DND-41 (cell line): Measurements from ENCODE around the gene MYLIP.

ENCODE experiments used
- ATAC-seq: fragments of 200-7000 bp; cut with Tn5 transposase; 3 replicates; pipeline ENCODE4 v1.9.1; 2021; ENCODE audit warnings: low read depth; ENCODE audit not compliant: insufficient read depth
- DNase-seq: peaks from one replicate; pipeline ENCODE4 v3.0.0-alpha.2; 2020
- H2AFZ ChIP-seq: 2 replicates; pipeline ENCODE4 v1.6.0; 2012; ENCODE audit warnings: low read depth, low read length
- H3K27ac ChIP-seq: 2 replicates; pipeline ENCODE4 v1.5.1; 2012; ENCODE audit warnings: low read length, inconsistent platforms
- H3K27me3 ChIP-seq: fragments of 200-600 bp; sonication (generic); 2 replicates; pipeline ENCODE4 v1.6.0; 2012; ENCODE audit warnings: low read length, mild to moderate bottlenecking, inconsistent platforms; ENCODE audit not compliant: insufficient read depth, poor library complexity
- H3K36me3 ChIP-seq: 2 replicates; pipeline ENCODE4 v1.5.1; 2012; ENCODE audit warnings: low read length, inconsistent platforms; ENCODE audit not compliant: insufficient read depth
- H3K4me1 ChIP-seq: 2 replicates; pipeline ENCODE4 v1.5.1; 2012; ENCODE audit warnings: mild to moderate bottlenecking, low read length; ENCODE audit not compliant: insufficient read depth
- H3K4me2 ChIP-seq: 2 replicates; pipeline ENCODE4 v1.6.0; 2012; ENCODE audit warnings: mild to moderate bottlenecking, moderate library complexity, low read length, inconsistent platforms; ENCODE audit not compliant: insufficient read depth
- H3K4me3 ChIP-seq, 2 experiments: fragments of 200-600 bp in 1 of 2; shearing (Covaris generic) in 1 of 2; 2 replicates each; pipeline ENCODE4 v1.5.1; 2012 to 2016; ENCODE audit warnings: inconsistent platforms in 2 of 2, low read length in 2 of 2, mild to moderate bottlenecking in 2 of 2, low read depth in 1 of 2, moderate library complexity in 1 of 2
- H3K79me2 ChIP-seq: 2 replicates; pipeline ENCODE4 v1.6.0; 2012; ENCODE audit warnings: low read length, inconsistent platforms; ENCODE audit not compliant: insufficient read depth
- H3K9ac ChIP-seq: 2 replicates; pipeline ENCODE4 v1.6.0; 2012; ENCODE audit warnings: low read depth, mild to moderate bottlenecking, inconsistent platforms, low read length, moderate library complexity
- H3K9me3 ChIP-seq: 2 replicates; pipeline ENCODE4 v1.5.1; 2012; ENCODE audit warnings: low read length, moderate library complexity, mild to moderate bottlenecking, inconsistent platforms; ENCODE audit not compliant: insufficient read depth, severe bottlenecking
- H4K20me1 ChIP-seq: 2 replicates; pipeline ENCODE4 v1.6.0; 2012; ENCODE audit warnings: low read length; ENCODE audit not compliant: insufficient read depth
- CTCF ChIP-seq: IDR thresholded peaks from 2 replicates; pipeline ENCODE4 v1.5.1; 2012; ENCODE audit warnings: borderline replicate concordance, low read length, moderate library complexity, mild to moderate bottlenecking; ENCODE audit not compliant: poor library complexity, severe bottlenecking; ENCODE audit errors: extremely low read depth
- EZH2 ChIP-seq: IDR thresholded peaks from 3 replicates; pipeline ENCODE4 v1.6.1; 2012; ENCODE audit warnings: borderline replicate concordance, low read depth, mild to moderate bottlenecking, moderate library complexity, low read length, inconsistent platforms; ENCODE audit not compliant: severe bottlenecking

Gene MYLIP

GRCh38 chr6:16089232-16090062 is 39.4 kb upstream of the MYLIP start:
- Histone ChIP-seq H3K4me2 (no peak overlapping the region), H4K20me1 (no peaks in the 10 kb centered on the region), H3K9me3 (no peaks in the 10 kb centered on the region), H3K27me3 (no peaks in the 10 kb centered on the region), H2AFZ (no peak overlapping the region), H3K36me3 (no peaks in the 10 kb centered on the region), H3K4me1 (no peaks in the 10 kb centered on the region), H3K79me2 (no peaks in the 10 kb centered on the region), H3K4me3 (no peak overlapping the region), H3K9ac (no peak overlapping the region), H3K27ac (no peak overlapping the region)
- no peak for DNase-seq
- TF ChIP-seq EZH2 = no peak
- TF ChIP-seq CTCF = no peak
- ATAC-seq = no peak

GRCh38 chr6:16090452-16090851 is 38.4 kb upstream of the MYLIP start:
- Histone ChIP-seq H3K27ac (no peak overlapping the region), H3K9me3 (no peaks in the 10 kb centered on the region), H3K4me3 (no peak overlapping the region), H3K79me2 (no peaks in the 10 kb centered on the region), H3K9ac (no peak overlapping the region), H3K4me1 (no peaks in the 10 kb centered on the region), H3K4me2 (no peak overlapping the region), H2AFZ (no peak overlapping the region), H4K20me1 (no peaks in the 10 kb centered on the region), H3K36me3 (no peaks in the 10 kb centered on the region), H3K27me3 (no peaks in the 10 kb centered on the region)
- DNase-seq = no peak
- no peak for ATAC-seq
- TF ChIP-seq CTCF (no peak), EZH2 (no peak)

- no peak overlapping the region for H3K9ac ChIP-seq
- no peaks in the 10 kb centered on the region for H3K4me1 ChIP-seq
- ATAC-seq (no peak), DNase-seq (no peak)
- H3K4me3 ChIP-seq = no peak overlapping the region
- no peaks in the 10 kb centered on the region for H3K27me3 ChIP-seq
- H4K20me1 ChIP-seq = no peaks in the 10 kb centered on the region
- no peak overlapping the region for H3K4me2 ChIP-seq
- no peaks in the 10 kb centered on the region for H3K79me2 ChIP-seq
- no peak overlapping the region for H3K27ac ChIP-seq
- no peak for TF ChIP-seq EZH2
- no peak overlapping the region for H2AFZ ChIP-seq
- H3K36me3 ChIP-seq = no peaks in the 10 kb centered on the region
- H3K9me3 ChIP-seq = no peaks in the 10 kb centered on the region
Measured at GRCh38 chr6:16090920-16091319, 38.0 kb upstream of the MYLIP start.

- Histone ChIP-seq H3K27ac (no peak overlapping the region), H3K9ac (no peak overlapping the region), H3K27me3 (no peaks in the 10 kb centered on the region), H3K36me3 (no peaks in the 10 kb centered on the region), H2AFZ (no peak overlapping the region), H3K79me2 (no peaks in the 10 kb centered on the region), H3K4me1 (no peaks in the 10 kb centered on the region), H3K9me3 (no peaks in the 10 kb centered on the region), H3K4me2 (no peak overlapping the region), H3K4me3 (no peak overlapping the region), H4K20me1 (no peaks in the 10 kb centered on the region)
- no peak for DNase-seq
- ATAC-seq = no peak
- TF ChIP-seq EZH2 (no peak), CTCF (no peak)
Measured at GRCh38 chr6:16092140-16092539, 36.7 kb upstream of the MYLIP start.
